ENCODE measurements around the gene USH2A. TPM values are rescaled to one million over a fixed set of nuclear protein-coding genes. Genes with fewer than 3 reads are reported as not detected.
"Not testable (repeated sequence)": the region's sequence is repeated elsewhere in the genome, so short reads cannot be mapped to it uniquely, and the experiment has no call there.

The USH2A gene
- polyA plus RNA-seq, 1 donor from 2014 or later: not detected

GRCh38 chr1:216340542-216340941 lies 82.7 kb downstream of the USH2A start:
- not testable (repeated sequence) for H3K4me1 Mint-ChIP-seq, H3K27me3 Mint-ChIP-seq, H3K9me3 Mint-ChIP-seq, H3K4me3 Mint-ChIP-seq, H3K36me3 Mint-ChIP-seq, H3K27ac Mint-ChIP-seq

GRCh38 chr1:216332462-216332861 lies 90.8 kb downstream of the USH2A start:
- H3K27me3 Mint-ChIP-seq: peaks cover 2% of the 10 kb centered on the region
- H3K9me3 Mint-ChIP-seq: peaks cover 1 to 4% (median 4%) of the 10 kb centered on the region in 3 donors
- no peak overlapping the region for H3K4me3 Mint-ChIP-seq
- H3K27ac Mint-ChIP-seq: no peak overlapping the region
- H3K36me3 Mint-ChIP-seq: no peaks in the 10 kb centered on the region
- no peaks in the 10 kb centered on the region for H3K4me1 Mint-ChIP-seq

GRCh38 chr1:216332003-216332402 lies 91.2 kb downstream of the USH2A start:
- peaks cover 2% of the 10 kb centered on the region for H3K27me3 Mint-ChIP-seq
- H3K27ac Mint-ChIP-seq: no peak overlapping the region
- H3K36me3 Mint-ChIP-seq: no peaks in the 10 kb centered on the region
- peaks cover 1 to 4% (median 4%) of the 10 kb centered on the region in 3 donors for H3K9me3 Mint-ChIP-seq
- no peaks in the 10 kb centered on the region for H3K4me1 Mint-ChIP-seq
- H3K4me3 Mint-ChIP-seq: no peak overlapping the region

GRCh38 chr1:216331211-216331610 lies 92.0 kb downstream of the USH2A start:
- no peaks in the 10 kb centered on the region for H3K4me1 Mint-ChIP-seq
- no peak overlapping the region for H3K4me3 Mint-ChIP-seq
- H3K27me3 Mint-ChIP-seq: peaks cover 2% of the 10 kb centered on the region
- H3K36me3 Mint-ChIP-seq: no peaks in the 10 kb centered on the region
- peaks cover 1 to 4% (median 4%) of the 10 kb centered on the region in 3 donors for H3K9me3 Mint-ChIP-seq
- no peak overlapping the region for H3K27ac Mint-ChIP-seq

GRCh38 chr1:216330262-216330661 lies 93.0 kb downstream of the USH2A start:
- Mint-ChIP-seq H3K4me3 (no peak overlapping the region), H3K27me3 (peaks cover 2% of the 10 kb centered on the region), H3K4me1 (no peaks in the 10 kb centered on the region), H3K9me3 (peaks cover 1 to 5% (median 4%) of the 10 kb centered on the region in 3 donors), H3K36me3 (no peaks in the 10 kb centered on the region), H3K27ac (no peak overlapping the region)

- no peak overlapping the region for H3K27ac Mint-ChIP-seq
- H3K27me3 Mint-ChIP-seq: no peaks in the 10 kb centered on the region
- H3K36me3 Mint-ChIP-seq: no peaks in the 10 kb centered on the region
- no peaks in the 10 kb centered on the region for H3K4me1 Mint-ChIP-seq
- H3K4me3 Mint-ChIP-seq: no peak overlapping the region
- peaks cover 0 to 4% (median 0%) of the 10 kb centered on the region in 3 donors for H3K9me3 Mint-ChIP-seq
Measured at GRCh38 chr1:216325946-216326345, 97.3 kb downstream of the USH2A start.

- no peak overlapping the region for H3K27ac Mint-ChIP-seq
- H3K4me1 Mint-ChIP-seq: no peaks in the 10 kb centered on the region
- H3K27me3 Mint-ChIP-seq: no peaks in the 10 kb centered on the region
- H3K36me3 Mint-ChIP-seq: no peaks in the 10 kb centered on the region
- H3K4me3 Mint-ChIP-seq: no peak overlapping the region
- H3K9me3 Mint-ChIP-seq: peaks cover 0 to 4% (median 0%) of the 10 kb centered on the region in 3 donors
Measured at GRCh38 chr1:216325336-216325735, 97.9 kb downstream of the USH2A start.

GRCh38 chr1:216323344-216323743 lies 99.9 kb downstream of the USH2A start:
- H3K27ac Mint-ChIP-seq: no peak overlapping the region
- no peaks in the 10 kb centered on the region for H3K4me1 Mint-ChIP-seq

GRCh38 chr1:216314379-216315095 lies 108.7 kb downstream of the USH2A start:
- H3K9me3 Mint-ChIP-seq: no peaks in the 10 kb centered on the region
- H3K4me1 Mint-ChIP-seq: peaks cover 0 to 1% (median 0%) of the 10 kb centered on the region in 3 donors
- H3K36me3 Mint-ChIP-seq: no peaks in the 10 kb centered on the region
- H3K27me3 Mint-ChIP-seq: no peaks in the 10 kb centered on the region
- no peak overlapping the region for H3K4me3 Mint-ChIP-seq
- H3K27ac Mint-ChIP-seq: no peak overlapping the region

More at GRCh38 chr1:216323344-216323743, 99.9 kb downstream of the USH2A start:
- H3K27me3 Mint-ChIP-seq: no peaks in the 10 kb centered on the region
- H3K36me3 Mint-ChIP-seq: no peaks in the 10 kb centered on the region
- no peak overlapping the region for H3K4me3 Mint-ChIP-seq
- peaks cover 0 to 2% (median 0%) of the 10 kb centered on the region in 3 donors for H3K9me3 Mint-ChIP-seq

GRCh38 chr1:216310776-216311175 lies 112.5 kb downstream of the USH2A start:
- Mint-ChIP-seq H3K4me3 (no peak overlapping the region), H3K9me3 (no peaks in the 10 kb centered on the region), H3K4me1 (peaks cover 0 to 1% (median 0%) of the 10 kb centered on the region in 3 donors), H3K27ac (no peak overlapping the region), H3K36me3 (no peaks in the 10 kb centered on the region), H3K27me3 (no peaks in the 10 kb centered on the region)

GRCh38 chr1:216306830-216307229 lies 116.4 kb downstream of the USH2A start:
- no peaks in the 10 kb centered on the region for H3K36me3 Mint-ChIP-seq
- H3K27me3 Mint-ChIP-seq: no peaks in the 10 kb centered on the region
- no peak overlapping the region for H3K4me3 Mint-ChIP-seq
- H3K9me3 Mint-ChIP-seq: no peaks in the 10 kb centered on the region
- no peaks in the 10 kb centered on the region for H3K4me1 Mint-ChIP-seq
- H3K27ac Mint-ChIP-seq: no peak overlapping the region

GRCh38 chr1:216303690-216304089 lies 119.6 kb downstream of the USH2A start:
- Mint-ChIP-seq H3K4me1 (no peaks in the 10 kb centered on the region), H3K27ac (no peak overlapping the region), H3K9me3 (no peaks in the 10 kb centered on the region), H3K4me3 (no peak overlapping the region), H3K36me3 (no peaks in the 10 kb centered on the region), H3K27me3 (no peaks in the 10 kb centered on the region)

- no peaks in the 10 kb centered on the region for H3K36me3 Mint-ChIP-seq
- H3K4me3 Mint-ChIP-seq: no peak overlapping the region
- peaks cover 2% of the 10 kb centered on the region for H3K27me3 Mint-ChIP-seq
- no peaks in the 10 kb centered on the region for H3K4me1 Mint-ChIP-seq
- H3K27ac Mint-ChIP-seq: no peak overlapping the region
- H3K9me3 Mint-ChIP-seq: peaks cover 2 to 6% (median 2%) of the 10 kb centered on the region in 3 donors
Measured at GRCh38 chr1:216293683-216294082, 129.6 kb downstream of the USH2A start.

GRCh38 chr1:216290074-216290473 lies 133.2 kb downstream of the USH2A start:
- Mint-ChIP-seq H3K4me3 (no peak overlapping the region), H3K9me3 (peaks cover 2 to 11% (median 4%) of the 10 kb centered on the region in 3 donors), H3K4me1 (no peaks in the 10 kb centered on the region), H3K36me3 (no peaks in the 10 kb centered on the region), H3K27me3 (peaks cover 2% of the 10 kb centered on the region), H3K27ac (no peak overlapping the region)

- no peak overlapping the region for H3K27ac Mint-ChIP-seq
- peaks cover 6 to 12% (median 9%) of the 10 kb centered on the region in 3 donors for H3K9me3 Mint-ChIP-seq
- H3K36me3 Mint-ChIP-seq: peaks cover 3% of the 10 kb centered on the region
- peaks cover 0 to 1% (median 0%) of the 10 kb centered on the region in 3 donors for H3K4me1 Mint-ChIP-seq
- no peak overlapping the region for H3K4me3 Mint-ChIP-seq
- H3K27me3 Mint-ChIP-seq: no peaks in the 10 kb centered on the region
Measured at GRCh38 chr1:216285052-216285451, 138.2 kb downstream of the USH2A start.

- Mint-ChIP-seq H3K36me3 (peaks cover 5% of the 10 kb centered on the region), H3K4me3 (no peak overlapping the region), H3K9me3 (peaks cover 7 to 15% (median 9%) of the 10 kb centered on the region in 3 donors), H3K27ac (no peak overlapping the region), H3K27me3 (peaks cover 2% of the 10 kb centered on the region), H3K4me1 (peaks cover 0 to 1% (median 0%) of the 10 kb centered on the region in 3 donors)
Measured at GRCh38 chr1:216281757-216282156, 141.5 kb downstream of the USH2A start.
